Mesothelial cell of epicardium (in vitro differentiated cells): ENCODE measurements around the gene SLC7A9. TPM values are rescaled to one million over a fixed set of nuclear protein-coding genes. Genes with fewer than 3 reads are reported as not detected.

Experiments
- DNase-seq, 2 experiments: peaks; one replicate each; pipeline ENCODE4 v3.0.0; 2021; ENCODE audit warnings: low spot score in 2 of 2; ENCODE audit not compliant: unreplicated experiment in 2 of 2
- H3K27ac Mint-ChIP-seq: 2 replicates; pipeline ENCODE4 v1.8.0; 2021; ENCODE audit warnings: mixed read lengths
- H3K27me3 Mint-ChIP-seq: 2 replicates; pipeline ENCODE4 v1.8.0; 2021; ENCODE audit warnings: low read depth, mixed read lengths
- H3K36me3 Mint-ChIP-seq: 2 replicates; pipeline ENCODE4 v1.8.0; 2021; ENCODE audit warnings: mixed read lengths
- H3K4me1 Mint-ChIP-seq: 2 replicates; pipeline ENCODE4 v1.8.0; 2021; ENCODE audit warnings: mixed read lengths
- H3K4me3 Mint-ChIP-seq: 2 replicates; pipeline ENCODE4 v1.8.0; 2021; ENCODE audit warnings: mild to moderate bottlenecking, moderate library complexity, mixed read lengths
- H3K9me3 Mint-ChIP-seq: 2 replicates; pipeline ENCODE4 v1.8.0; 2021; ENCODE audit warnings: mixed read lengths
- CTCF ChIP-seq: fragments of 200-600 bp; sonication (generic); IDR thresholded peaks from one replicate; pipeline ENCODE4 v1.5.0; 2021; ENCODE audit warnings: antibody characterized with exemption; ENCODE audit not compliant: unreplicated experiment
- total RNA-seq: library from RNA; stranded (reverse); gene quantifications from 3 replicates; pipeline ENCODE4 v1.2.1, GENCODE V29; 2021

The SLC7A9 gene
- total RNA-seq, 1 donor from 2014 or later: 0.65 TPM

- no peaks in the 10 kb centered on the region for H3K9me3 Mint-ChIP-seq
- H3K27ac Mint-ChIP-seq: no peak overlapping the region
- H3K27me3 Mint-ChIP-seq: no peaks in the 10 kb centered on the region
- H3K4me1 Mint-ChIP-seq: peaks cover 3% of the 10 kb centered on the region
- DNase-seq: no peak
- no peak for TF ChIP-seq CTCF
- H3K4me3 Mint-ChIP-seq: no peak overlapping the region
- H3K36me3 Mint-ChIP-seq: no peaks in the 10 kb centered on the region
Measured at GRCh38 chr19:32809754-32810153, 59.8 kb downstream of the SLC7A9 start.

DNA sequence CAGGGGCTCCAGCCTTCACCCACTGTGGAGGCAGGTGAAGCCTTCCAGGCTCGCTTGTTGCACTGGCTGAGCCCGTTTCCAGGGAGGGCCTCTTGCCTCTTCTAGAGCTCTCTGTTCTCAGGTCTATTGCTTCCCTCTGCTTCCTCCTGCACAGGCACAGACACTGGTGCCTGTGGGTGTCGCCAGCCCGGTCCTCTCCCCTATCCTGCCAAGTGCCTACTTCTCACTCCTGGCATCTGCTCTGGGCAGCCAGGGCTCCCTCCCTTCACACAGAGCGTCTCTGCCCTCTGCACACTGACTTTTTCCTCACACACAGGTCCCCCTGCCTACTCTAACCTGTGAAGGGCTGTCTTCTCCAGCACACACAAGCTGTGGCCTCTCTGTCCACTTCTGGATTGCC lies 60.3 kb downstream of the SLC7A9 start:
- TF ChIP-seq CTCF: no peak
- Mint-ChIP-seq H3K27me3 (no peaks in the 10 kb centered on the region), H3K4me1 (peaks cover under 1% of the 10 kb centered on the region), H3K36me3 (no peaks in the 10 kb centered on the region), H3K9me3 (no peaks in the 10 kb centered on the region), H3K4me3 (no peak overlapping the region), H3K27ac (no peak overlapping the region)
- DNase-seq: no peak

- TF ChIP-seq CTCF: no peak
- Mint-ChIP-seq H3K27me3 (no peaks in the 10 kb centered on the region), H3K4me3 (no peak overlapping the region), H3K36me3 (no peaks in the 10 kb centered on the region), H3K27ac (no peak overlapping the region), H3K4me1 (no peaks in the 10 kb centered on the region), H3K9me3 (no peaks in the 10 kb centered on the region)
- no peak for DNase-seq
Measured at GRCh38 chr19:32808236-32808635, 61.3 kb downstream of the SLC7A9 start.

DNA sequence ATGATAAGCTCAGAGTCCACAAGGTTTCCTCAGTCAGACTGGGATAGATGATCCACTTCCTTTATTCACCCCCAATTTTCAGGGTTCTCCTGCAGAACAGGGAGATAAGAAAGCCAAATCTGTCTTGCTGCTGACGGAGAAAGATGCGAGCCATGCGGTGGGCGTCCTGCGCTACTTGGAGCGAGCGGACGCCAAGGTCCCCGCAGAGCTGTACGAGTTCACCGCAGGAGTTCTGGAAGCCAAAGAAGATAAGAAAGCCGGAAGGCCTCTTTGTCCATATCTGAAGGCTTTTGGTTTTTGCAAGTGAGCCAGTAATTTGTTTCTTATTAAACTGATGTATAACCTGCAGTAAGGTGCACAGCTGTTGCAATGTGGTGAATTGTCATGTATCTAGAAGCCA lies 66.7 kb downstream of the SLC7A9 start:
- no peaks in the 10 kb centered on the region for H3K36me3 Mint-ChIP-seq

GRCh38 chr19:32800754-32801153 lies 68.8 kb downstream of the SLC7A9 start:
- Mint-ChIP-seq H3K4me3 (no peak overlapping the region), H3K27ac (no peak overlapping the region), H3K36me3 (no peaks in the 10 kb centered on the region), H3K27me3 (no peaks in the 10 kb centered on the region), H3K9me3 (no peaks in the 10 kb centered on the region), H3K4me1 (peaks cover 5% of the 10 kb centered on the region)
- DNase-seq: peak in 1 of 2 experiments; percentile 29
- no peak for TF ChIP-seq CTCF

More for the DNA sequence above, 66.7 kb downstream of the SLC7A9 start:
- H3K27me3 Mint-ChIP-seq: no peaks in the 10 kb centered on the region
- TF ChIP-seq CTCF: no peak
- H3K9me3 Mint-ChIP-seq: no peaks in the 10 kb centered on the region
- no peak overlapping the region for H3K4me3 Mint-ChIP-seq
- peak in 1 of 2 experiments; percentile 3 for DNase-seq
- no peak overlapping the region for H3K27ac Mint-ChIP-seq
- H3K4me1 Mint-ChIP-seq: peaks cover 5% of the 10 kb centered on the region

GRCh38 chr19:32800191-32800590 lies 69.4 kb downstream of the SLC7A9 start:
- no peak overlapping the region for H3K4me3 Mint-ChIP-seq

More at GRCh38 chr19:32800191-32800590, 69.4 kb downstream of the SLC7A9 start:
- H3K4me1 Mint-ChIP-seq: peaks cover 5% of the 10 kb centered on the region
- no peak overlapping the region for H3K27ac Mint-ChIP-seq
- no peaks in the 10 kb centered on the region for H3K36me3 Mint-ChIP-seq
- no peaks in the 10 kb centered on the region for H3K27me3 Mint-ChIP-seq
- no peak for DNase-seq
- H3K9me3 Mint-ChIP-seq: no peaks in the 10 kb centered on the region
- TF ChIP-seq CTCF: no peak
